Activated B cell treated with CpG ODN at 0.5 μM for 24 hours (primary cell): ENCODE data around the gene AIFM2. TPM values are rescaled to one million over a fixed set of nuclear protein-coding genes. Genes with fewer than 3 reads are reported as not detected.
"Not testable (repeated sequence)": the region's sequence is repeated elsewhere in the genome, so short reads cannot be mapped to it uniquely, and the experiment has no call there.

Experiments
- ATAC-seq: fragments of 200-7000 bp; cut with Tn5 transposase; one replicate; pipeline ENCODE4 v1.10.0; 2021; ENCODE audit warnings: low read depth, mild to moderate bottlenecking, moderate library complexity
- CTCF ChIA-PET: fragments of 350-600 bp; sonication (Branson Sonifier 250); formaldehyde crosslinking; loops from one replicate; lab custom pipeline; 2021; ENCODE audit warnings: antibody characterized with exemption; lab: Charles Lee
- POLR2A ChIA-PET: fragments of 350-600 bp; sonication (Branson Sonifier 250); formaldehyde crosslinking; loops from one replicate; lab custom pipeline; 2021; ENCODE audit warnings: antibody characterized with exemption; lab: Charles Lee
- DNase-seq: peaks from one replicate; pipeline ENCODE4 v3.0.0; 2022
- H3K27ac Mint-ChIP-seq: one replicate; pipeline ENCODE4 v1.8.0; 2020; ENCODE audit warnings: mixed read lengths
- H3K27me3 Mint-ChIP-seq: one replicate; pipeline ENCODE4 v1.8.0; 2021; ENCODE audit warnings: mixed read lengths
- H3K36me3 Mint-ChIP-seq: one replicate; pipeline ENCODE4 v1.8.0; 2021; ENCODE audit warnings: low read depth, mixed read lengths
- H3K4me1 Mint-ChIP-seq: one replicate; pipeline ENCODE4 v1.8.0; 2021; ENCODE audit warnings: mixed read lengths
- H3K4me3 Mint-ChIP-seq: one replicate; pipeline ENCODE4 v1.8.0; 2020; ENCODE audit warnings: mild to moderate bottlenecking, mixed read lengths
- H3K9me3 Mint-ChIP-seq: one replicate; pipeline ENCODE4 v1.8.0; 2020; ENCODE audit warnings: mixed read lengths
- CTCF ChIP-seq: fragments of 200-600 bp; IDR thresholded peaks from one replicate; pipeline ENCODE4 v1.8.0; 2022; ENCODE audit warnings: antibody characterized with exemption, mild to moderate bottlenecking
- intact Hi-C: fragments of 100-400 bp; cut with micrococcal nuclease; formaldehyde crosslinking; loops from one replicate; pipeline ENCODE4 v1.15.1; 2024
- total RNA-seq: library from RNA; stranded (reverse); gene quantifications from 2 replicates; pipeline ENCODE4 v1.2.3, GENCODE V29; 2022

Gene AIFM2
- total RNA-seq, 1 donor from 2014 or later = 10.8 TPM

DNA sequence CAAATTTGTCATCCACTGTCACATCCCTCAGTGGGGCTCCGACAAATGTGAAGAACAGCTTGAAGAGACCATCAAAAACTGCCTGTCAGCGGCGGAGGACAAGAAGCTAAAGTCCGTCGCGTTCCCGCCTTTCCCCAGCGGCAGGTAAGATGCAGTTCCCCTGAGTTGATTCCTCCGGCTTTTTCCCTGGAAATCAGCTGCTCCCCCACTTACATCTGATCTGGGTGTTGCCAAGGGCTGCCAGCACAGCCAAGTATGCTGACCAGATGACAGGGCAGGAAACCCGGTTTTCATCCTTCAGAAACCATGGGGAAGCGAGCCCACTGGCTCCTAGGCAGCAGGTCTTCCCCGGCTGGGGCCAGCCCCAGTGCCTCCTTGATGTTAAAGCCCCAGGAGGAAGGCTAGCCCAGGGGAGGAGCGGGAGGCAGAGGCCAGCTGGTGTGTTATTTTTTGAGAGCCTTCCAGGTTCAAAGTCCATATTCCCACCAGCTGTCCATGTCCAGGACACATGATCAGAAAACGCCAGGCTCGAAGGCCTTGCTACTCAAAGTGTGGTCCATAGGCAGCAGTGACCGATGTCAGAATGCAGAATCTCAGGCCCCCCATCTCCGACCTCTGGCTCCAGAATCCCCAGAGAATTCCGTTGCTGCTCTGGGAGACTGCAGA, 23.4 kb downstream of the AIFM2 start:
- Mint-ChIP-seq H3K36me3 (peaks cover 28% of the 10 kb centered on the region), H3K9me3 (no peaks in the 10 kb centered on the region), H3K27me3 (no peaks in the 10 kb centered on the region), H3K4me1 (peaks cover 3% of the 10 kb centered on the region), H3K27ac (no peak overlapping the region), H3K4me3 (no peak overlapping the region)
- intact Hi-C loops = no loop called here
- ChIA-PET CTCF (interaction anchor here (1.3 kb wide), 1 partner anchor 11 kb away, joined by 4 read pairs; no protein-coding TSS in a partner anchor), POLR2A (no interaction called here)
- TF ChIP-seq CTCF = no peak
- DNase-seq (no peak), ATAC-seq (no peak)

GRCh38 chr10:70106958-70107791, 25.4 kb downstream of the AIFM2 start:
- no peaks in the 10 kb centered on the region for H3K9me3 Mint-ChIP-seq
- no peak overlapping the region for H3K4me3 Mint-ChIP-seq
- POLR2A ChIA-PET = no interaction called here
- no peaks in the 10 kb centered on the region for H3K27me3 Mint-ChIP-seq
- ATAC-seq (peak; percentile 18), DNase-seq (no peak)
- H3K36me3 Mint-ChIP-seq = peaks cover 9% of the 10 kb centered on the region
- peaks cover 3% of the 10 kb centered on the region for H3K4me1 Mint-ChIP-seq
- no peak for TF ChIP-seq CTCF
- CTCF ChIA-PET = interaction anchor here (1.0 to 2.7 kb wide), 2 partner anchors 9 to 25 kb away, joined by 4 to 10 read pairs; no protein-coding TSS in a partner anchor
- intact Hi-C loops = no loop called here
- H3K27ac Mint-ChIP-seq = no peak overlapping the region

- no peak for DNase-seq
- ChIA-PET CTCF (no interaction called here), POLR2A (no interaction called here)
- no peak overlapping the region for H3K27ac Mint-ChIP-seq
- no peak for TF ChIP-seq CTCF
- no peak overlapping the region for H3K4me3 Mint-ChIP-seq
- no peaks in the 10 kb centered on the region for H3K27me3 Mint-ChIP-seq
- H3K4me1 Mint-ChIP-seq = no peaks in the 10 kb centered on the region
- peaks cover 2% of the 10 kb centered on the region for H3K9me3 Mint-ChIP-seq
- H3K36me3 Mint-ChIP-seq = no peaks in the 10 kb centered on the region
- ATAC-seq = no peak
- intact Hi-C loops = no loop called here
Observed at GRCh38 chr10:70101668-70102067, 31.0 kb downstream of the AIFM2 start.

DNA sequence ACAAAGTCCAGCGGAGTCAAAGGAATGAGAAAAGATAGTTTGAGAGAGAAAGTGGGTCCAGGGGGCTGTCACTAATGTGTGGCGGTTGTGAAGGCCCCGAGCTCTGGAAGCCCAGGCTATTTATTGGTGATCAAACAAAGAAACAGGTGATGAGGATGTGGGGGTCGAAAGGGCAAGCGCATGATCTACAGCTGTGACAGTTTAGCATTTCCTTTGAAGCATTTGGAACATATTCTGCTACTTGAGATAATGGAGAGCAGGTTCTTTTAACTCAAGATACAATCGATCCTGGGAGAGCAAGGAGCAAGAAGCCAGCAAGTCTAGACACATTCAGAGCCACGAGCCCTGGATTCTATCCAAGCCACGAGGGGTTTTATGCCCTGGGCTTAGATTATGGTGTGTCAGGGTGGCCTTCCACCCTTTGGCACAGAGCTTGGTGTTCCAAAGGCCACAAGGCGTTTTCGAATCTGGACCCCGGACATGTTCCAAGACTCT, 31.5 kb downstream of the AIFM2 start:
- CTCF ChIA-PET, H3K27ac Mint-ChIP-seq, ATAC-seq, H3K4me3 Mint-ChIP-seq, H3K27me3 Mint-ChIP-seq, H3K4me1 Mint-ChIP-seq, DNase-seq, POLR2A ChIA-PET, H3K9me3 Mint-ChIP-seq, H3K36me3 Mint-ChIP-seq, intact Hi-C loops: not testable (repeated sequence)

DNA sequence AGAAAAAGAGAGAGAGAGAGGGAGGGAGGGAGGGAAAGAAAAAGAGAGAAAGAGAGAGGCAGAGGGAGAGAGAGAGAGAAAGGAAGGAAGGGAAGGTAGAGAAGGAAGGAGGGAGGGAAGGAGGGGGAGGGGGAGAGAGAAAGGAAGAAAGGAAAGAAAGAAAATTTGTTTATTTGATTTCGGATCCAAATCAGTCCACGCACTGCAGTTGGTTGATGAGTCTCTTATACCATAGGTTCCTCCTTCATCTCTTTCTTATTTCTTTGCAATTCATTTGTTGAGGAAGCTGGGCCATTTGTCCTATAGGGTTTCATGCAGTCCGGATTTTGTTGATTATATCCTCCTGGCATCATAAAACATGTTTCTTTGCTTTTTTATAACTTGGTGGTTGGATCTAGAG, 34.4 kb downstream of the AIFM2 start:
- DNase-seq (no peak), ATAC-seq (no peak)
- H3K36me3 Mint-ChIP-seq = no peaks in the 10 kb centered on the region
- H3K27ac Mint-ChIP-seq = no peak overlapping the region
- TF ChIP-seq CTCF = no peak
- intact Hi-C loops = no loop called here
- peaks cover 2% of the 10 kb centered on the region for H3K27me3 Mint-ChIP-seq
- ChIA-PET POLR2A (no interaction called here), CTCF (interaction anchor here (1.1 kb wide), 1 partner anchor 17 kb away, joined by 3 read pairs; no protein-coding TSS in a partner anchor)
- peaks cover 2% of the 10 kb centered on the region for H3K9me3 Mint-ChIP-seq
- no peak overlapping the region for H3K4me3 Mint-ChIP-seq
- H3K4me1 Mint-ChIP-seq = no peaks in the 10 kb centered on the region
